ENCODE data around the gene CELF1.

CELF1 gene

GRCh38 chr11:47511917-47512316 lies 41.0 kb downstream of the CELF1 start:
- Histone ChIP-seq H3K4me1 (ENCODE audit: control insufficient read depth, insufficient read depth, low read length) (peaks cover 21% of the 10 kb centered on the region), H3K27ac (ENCODE audit: low read depth, low read length) (no peak overlapping the region), H3K9ac (ENCODE audit: low read length) (no peak overlapping the region), H3K27me3 (ENCODE audit: control insufficient read depth, insufficient read depth, low read length) (no peaks in the 10 kb centered on the region), H3K4me3 (ENCODE audit: low read length) (no peak overlapping the region), H3K36me3 (ENCODE audit: control insufficient read depth, insufficient read depth, low read length) (no peaks in the 10 kb centered on the region)

DNA sequence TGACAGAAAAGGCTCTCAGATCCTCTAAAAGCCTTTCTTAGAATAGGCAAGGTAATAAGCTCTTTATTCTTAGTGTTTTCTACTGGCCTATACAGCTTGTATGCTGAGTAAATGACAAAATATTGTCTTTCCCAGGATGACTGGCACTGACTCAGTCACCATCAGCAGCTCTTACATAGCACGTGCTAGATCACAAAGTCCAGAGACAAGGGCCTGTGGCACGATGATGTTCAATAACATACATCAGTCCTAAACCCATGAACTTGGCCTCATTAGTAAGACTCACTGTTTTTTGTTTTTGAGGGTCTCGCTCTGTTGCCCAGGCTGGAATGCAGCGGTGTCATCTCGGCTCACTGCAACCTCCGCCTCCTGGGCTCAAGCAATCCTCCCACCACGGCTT lies 42.7 kb downstream of the CELF1 start:
- Histone ChIP-seq H3K4me1 (ENCODE audit: control insufficient read depth, insufficient read depth, low read length) (peaks cover 20% of the 10 kb centered on the region), H3K36me3 (ENCODE audit: control insufficient read depth, insufficient read depth, low read length) (no peaks in the 10 kb centered on the region), H3K4me3 (ENCODE audit: low read length) (no peak overlapping the region), H3K27me3 (ENCODE audit: control insufficient read depth, insufficient read depth, low read length) (no peaks in the 10 kb centered on the region), H3K27ac (ENCODE audit: low read depth, low read length) (no peak overlapping the region), H3K9ac (ENCODE audit: low read length) (no peak overlapping the region)

DNA sequence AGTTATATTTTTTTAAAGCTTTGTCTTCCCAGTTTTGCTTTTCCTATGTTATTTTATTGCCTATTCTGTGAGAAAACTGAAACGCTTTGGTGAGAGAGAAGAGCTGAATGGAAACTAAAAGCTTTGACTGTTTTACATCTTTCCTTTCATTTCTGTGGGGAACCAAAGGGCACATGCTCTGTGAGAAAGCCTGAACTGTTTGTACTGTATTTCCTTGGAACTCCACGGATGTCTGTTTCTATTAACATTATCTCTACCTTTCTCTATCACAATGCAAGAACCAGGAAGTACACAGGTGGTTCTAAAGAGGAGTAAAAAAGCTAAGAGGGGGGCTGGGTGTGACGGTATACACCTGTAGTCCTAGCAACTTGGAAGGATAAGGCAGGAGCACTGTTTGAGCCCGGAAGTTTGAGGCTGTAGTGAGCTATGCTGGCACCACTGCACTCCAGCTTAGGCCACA lies 43.8 kb downstream of the CELF1 start:
- Histone ChIP-seq H3K27ac (ENCODE audit: low read depth, low read length) (no peak overlapping the region), H3K9ac (ENCODE audit: low read length) (no peak overlapping the region), H3K27me3 (ENCODE audit: control insufficient read depth, insufficient read depth, low read length) (no peaks in the 10 kb centered on the region), H3K4me1 (ENCODE audit: control insufficient read depth, insufficient read depth, low read length) (peaks cover 16% of the 10 kb centered on the region), H3K36me3 (ENCODE audit: control insufficient read depth, insufficient read depth, low read length) (no peaks in the 10 kb centered on the region), H3K4me3 (ENCODE audit: low read length) (no peak overlapping the region)

DNA sequence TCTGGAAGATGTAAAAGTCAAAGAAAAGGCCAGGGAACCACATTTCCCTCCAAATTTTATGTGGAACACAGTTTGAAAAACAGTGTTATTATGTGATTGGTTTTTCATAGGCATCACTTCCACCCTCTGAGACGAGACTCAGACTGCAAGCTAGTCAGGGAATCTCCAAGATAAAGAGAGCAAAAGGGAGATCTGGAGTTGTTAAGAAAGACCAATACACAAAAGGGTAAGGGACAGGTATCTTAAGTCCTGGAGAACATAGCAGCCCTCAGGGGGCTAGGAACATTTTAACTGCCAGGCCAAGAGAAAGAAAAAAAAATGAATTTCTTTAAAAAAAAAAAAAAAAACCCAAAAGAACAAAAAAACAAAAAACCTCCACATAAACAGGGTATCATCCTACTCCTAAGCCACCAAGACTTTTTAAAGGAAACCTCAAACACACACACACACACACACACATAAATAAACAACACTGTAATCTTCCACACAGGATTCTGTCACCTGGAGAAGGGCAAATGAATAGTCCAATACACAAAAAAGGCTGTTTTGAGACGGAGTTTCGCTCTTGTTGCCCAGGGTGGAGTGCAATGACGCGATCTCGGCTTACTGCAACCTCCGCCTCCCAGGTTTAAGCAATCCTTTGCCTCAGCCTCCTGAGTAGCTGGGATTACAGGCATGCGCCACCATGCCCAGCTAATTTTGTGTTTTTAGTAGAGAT lies 44.5 kb downstream of the CELF1 start:
- peaks cover 16% of the 10 kb centered on the region for H3K4me1 ChIP-seq (ENCODE audit: control insufficient read depth, insufficient read depth, low read length)
- no peak overlapping the region for H3K9ac ChIP-seq (ENCODE audit: low read length)
- no peaks in the 10 kb centered on the region for H3K36me3 ChIP-seq (ENCODE audit: control insufficient read depth, insufficient read depth, low read length)
- H3K4me3 ChIP-seq (ENCODE audit: low read length) = no peak overlapping the region
- H3K27me3 ChIP-seq (ENCODE audit: control insufficient read depth, insufficient read depth, low read length) = no peaks in the 10 kb centered on the region
- H3K27ac ChIP-seq (ENCODE audit: low read depth, low read length) = peak overlapping the region; percentile 12

DNA sequence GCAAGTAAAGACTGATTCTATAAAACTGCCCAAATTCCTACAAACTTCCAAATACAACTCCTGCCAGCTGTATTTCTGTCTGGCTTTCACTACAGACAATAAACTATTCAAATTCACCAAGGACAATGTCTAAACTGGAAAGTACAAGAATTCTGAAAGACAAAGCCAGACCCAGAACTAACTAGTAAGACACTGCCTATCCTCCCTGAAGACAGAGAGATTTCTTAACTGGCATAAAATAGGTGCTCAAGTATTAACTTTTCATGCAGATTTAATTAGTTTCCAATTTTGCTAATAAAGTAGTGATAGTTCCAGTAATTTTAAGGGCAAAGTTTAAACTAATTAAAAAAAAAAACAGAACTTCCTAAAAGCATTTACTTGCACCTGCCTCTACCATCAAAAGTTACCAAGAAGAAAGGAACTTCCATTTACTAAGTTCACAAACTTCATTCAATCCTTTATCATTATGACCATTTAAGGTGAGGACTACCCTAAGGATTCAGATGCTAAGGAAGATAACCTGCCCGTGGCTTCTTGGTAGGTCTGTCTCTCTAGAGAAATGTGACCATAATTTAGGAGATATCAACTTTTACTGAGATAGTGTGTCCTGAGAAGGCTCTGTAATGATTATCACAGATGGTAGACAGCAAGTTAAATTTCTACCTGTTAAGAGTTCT lies 45.2 kb downstream of the CELF1 start:
- Histone ChIP-seq H3K4me3 (ENCODE audit: low read length) (no peak overlapping the region), H3K4me1 (ENCODE audit: control insufficient read depth, insufficient read depth, low read length) (peaks cover 16% of the 10 kb centered on the region), H3K36me3 (ENCODE audit: control insufficient read depth, insufficient read depth, low read length) (no peaks in the 10 kb centered on the region), H3K27ac (ENCODE audit: low read depth, low read length) (peak overlapping the region; percentile 12), H3K9ac (ENCODE audit: low read length) (no peak overlapping the region), H3K27me3 (ENCODE audit: control insufficient read depth, insufficient read depth, low read length) (no peaks in the 10 kb centered on the region)

- Histone ChIP-seq H3K4me1 (ENCODE audit: control insufficient read depth, insufficient read depth, low read length) (peaks cover 16% of the 10 kb centered on the region), H3K9ac (ENCODE audit: low read length) (no peak overlapping the region), H3K27me3 (ENCODE audit: control insufficient read depth, insufficient read depth, low read length) (no peaks in the 10 kb centered on the region), H3K4me3 (ENCODE audit: low read length) (no peak overlapping the region), H3K36me3 (ENCODE audit: control insufficient read depth, insufficient read depth, low read length) (no peaks in the 10 kb centered on the region), H3K27ac (ENCODE audit: low read depth, low read length) (no peak overlapping the region)
Measured at GRCh38 chr11:47506795-47507562, 46.0 kb downstream of the CELF1 start.

DNA sequence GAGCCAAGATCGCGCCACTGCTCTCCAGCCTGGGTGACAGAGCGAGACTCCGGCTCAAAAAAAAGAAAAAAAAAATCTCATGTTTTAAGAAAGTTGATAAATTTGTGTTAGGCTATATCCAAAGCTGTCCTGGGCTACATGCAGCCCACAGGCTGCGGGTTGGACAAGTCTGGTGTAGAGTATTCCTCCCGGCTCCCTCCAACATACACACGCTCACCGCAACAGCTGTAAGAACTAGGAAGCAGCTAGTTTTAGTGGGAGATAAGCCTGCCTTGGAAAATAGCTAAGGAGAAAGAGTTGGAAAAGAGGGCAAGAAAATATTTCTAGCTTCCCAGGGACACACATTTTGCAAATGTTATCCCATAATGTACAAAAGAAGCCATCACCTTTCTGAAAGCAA lies 46.6 kb downstream of the CELF1 start:
- H3K36me3 ChIP-seq (ENCODE audit: control insufficient read depth, insufficient read depth, low read length) = no peaks in the 10 kb centered on the region
- H3K27me3 ChIP-seq (ENCODE audit: control insufficient read depth, insufficient read depth, low read length) = no peaks in the 10 kb centered on the region
- H3K9ac ChIP-seq (ENCODE audit: low read length) = no peak overlapping the region
- H3K27ac ChIP-seq (ENCODE audit: low read depth, low read length) = no peak overlapping the region
- no peak overlapping the region for H3K4me3 ChIP-seq (ENCODE audit: low read length)
- H3K4me1 ChIP-seq (ENCODE audit: control insufficient read depth, insufficient read depth, low read length) = peaks cover 18% of the 10 kb centered on the region

DNA sequence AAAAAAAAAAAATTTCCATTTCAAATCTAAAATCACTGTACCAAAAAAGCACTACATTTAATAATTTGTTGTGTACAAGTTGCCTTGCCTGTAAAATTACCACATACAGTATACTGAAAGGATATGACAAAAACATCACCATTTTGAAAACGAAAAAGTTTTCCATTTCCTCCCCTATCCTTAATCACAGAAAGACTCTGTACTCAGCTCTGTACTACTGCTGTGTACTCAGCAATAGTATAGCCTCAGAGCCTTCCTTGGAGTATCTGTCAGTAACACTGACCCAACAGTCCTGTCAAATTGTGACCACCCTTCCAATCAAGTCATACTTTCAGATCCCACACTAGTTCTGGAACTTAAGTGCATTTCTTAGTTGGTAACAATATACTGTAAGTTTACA lies 48.0 kb downstream of the CELF1 start:
- Histone ChIP-seq H3K27me3 (ENCODE audit: control insufficient read depth, insufficient read depth, low read length) (no peaks in the 10 kb centered on the region), H3K27ac (ENCODE audit: low read depth, low read length) (no peak overlapping the region), H3K4me3 (ENCODE audit: low read length) (no peak overlapping the region), H3K4me1 (ENCODE audit: control insufficient read depth, insufficient read depth, low read length) (peaks cover 27% of the 10 kb centered on the region), H3K9ac (ENCODE audit: low read length) (no peak overlapping the region), H3K36me3 (ENCODE audit: control insufficient read depth, insufficient read depth, low read length) (no peaks in the 10 kb centered on the region)

GRCh38 chr11:47503227-47503626 lies 49.7 kb downstream of the CELF1 start:
- Histone ChIP-seq H3K4me1 (ENCODE audit: control insufficient read depth, insufficient read depth, low read length) (peaks cover 24% of the 10 kb centered on the region), H3K4me3 (ENCODE audit: low read length) (no peak overlapping the region), H3K27me3 (ENCODE audit: control insufficient read depth, insufficient read depth, low read length) (no peaks in the 10 kb centered on the region), H3K36me3 (ENCODE audit: control insufficient read depth, insufficient read depth, low read length) (no peaks in the 10 kb centered on the region), H3K9ac (ENCODE audit: low read length) (no peak overlapping the region), H3K27ac (ENCODE audit: low read depth, low read length) (no peak overlapping the region)

DNA sequence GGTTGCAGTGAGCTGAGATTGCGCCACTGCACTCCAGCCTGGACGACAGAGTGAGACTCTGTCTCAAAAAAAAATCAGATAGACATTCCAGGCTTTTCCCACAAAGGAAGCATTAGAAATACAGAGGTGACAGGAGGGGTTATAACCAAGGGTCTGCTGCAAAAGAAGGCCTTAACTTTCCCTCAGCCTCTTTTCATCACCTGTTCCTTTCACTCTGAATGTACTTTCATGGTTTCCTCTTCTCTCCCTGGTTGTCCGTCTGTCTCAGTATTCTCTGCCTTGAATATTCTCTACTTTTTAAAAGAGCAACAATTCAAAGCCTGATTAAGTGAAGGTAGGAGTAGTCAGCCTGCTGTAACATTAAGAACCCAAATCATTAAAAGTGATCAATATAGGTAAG lies 50.2 kb downstream of the CELF1 start:
- H3K36me3 ChIP-seq (ENCODE audit: control insufficient read depth, insufficient read depth, low read length) = no peaks in the 10 kb centered on the region
- no peaks in the 10 kb centered on the region for H3K27me3 ChIP-seq (ENCODE audit: control insufficient read depth, insufficient read depth, low read length)
- no peak overlapping the region for H3K4me3 ChIP-seq (ENCODE audit: low read length)
- peaks cover 22% of the 10 kb centered on the region for H3K4me1 ChIP-seq (ENCODE audit: control insufficient read depth, insufficient read depth, low read length)
- H3K9ac ChIP-seq (ENCODE audit: low read length) = no peak overlapping the region
- no peak overlapping the region for H3K27ac ChIP-seq (ENCODE audit: low read depth, low read length)

- Histone ChIP-seq H3K27me3 (ENCODE audit: control insufficient read depth, insufficient read depth, low read length) (no peaks in the 10 kb centered on the region), H3K36me3 (ENCODE audit: control insufficient read depth, insufficient read depth, low read length) (no peaks in the 10 kb centered on the region), H3K4me3 (ENCODE audit: low read length) (no peak overlapping the region), H3K27ac (ENCODE audit: low read depth, low read length) (no peak overlapping the region), H3K9ac (ENCODE audit: low read length) (no peak overlapping the region), H3K4me1 (ENCODE audit: control insufficient read depth, insufficient read depth, low read length) (peaks cover 19% of the 10 kb centered on the region)
Measured at GRCh38 chr11:47501101-47501500, 51.8 kb downstream of the CELF1 start.

GRCh38 chr11:47500121-47500520 lies 52.8 kb downstream of the CELF1 start:
- no peak overlapping the region for H3K4me3 ChIP-seq (ENCODE audit: low read length)
- no peaks in the 10 kb centered on the region for H3K27me3 ChIP-seq (ENCODE audit: control insufficient read depth, insufficient read depth, low read length)
- H3K9ac ChIP-seq (ENCODE audit: low read length) = no peak overlapping the region
- H3K4me1 ChIP-seq (ENCODE audit: control insufficient read depth, insufficient read depth, low read length) = peaks cover 19% of the 10 kb centered on the region
- no peak overlapping the region for H3K27ac ChIP-seq (ENCODE audit: low read depth, low read length)
- no peaks in the 10 kb centered on the region for H3K36me3 ChIP-seq (ENCODE audit: control insufficient read depth, insufficient read depth, low read length)

Measured in rectal smooth muscle tissue (tissue), 1 donor.